G401.6 (cell line): ENCODE data around the gene SCYL3.
A peak's percentile ranks its signal among the peaks of the same experiment; 100 is the strongest.
"Not testable (repeated sequence)": the region's sequence is repeated elsewhere in the genome, so short reads cannot be mapped to it uniquely, and the experiment has no call there.

Experiments
- FAIRE-seq: peaks from 2 replicates; lab custom pipeline; 2012; peaks lifted over from hg19 to GRCh38; lab: Jason Lieb, UNC

Gene SCYL3

GRCh38 chr1:169893645-169894423, at the start of gene SCYL3:
Gene SCYL3 (minus strand): TSS chr1:169893896. CDS start chr1:169888840, 5,056 bp downstream.
- peak; percentile 97 for FAIRE-seq

- peak; percentile 59 for FAIRE-seq
These were observed 48.5 kb upstream of the SCYL3 start for GRCh38 chr1:169941982-169942830.

GRCh38 chr1:169933984-169934725, 40.5 kb upstream of the SCYL3 start:
- no peak for FAIRE-seq

GRCh38 chr1:169931795-169932231, 38.1 kb upstream of the SCYL3 start:
- no peak for FAIRE-seq

- FAIRE-seq = no peak
These were observed 35.5 kb upstream of the SCYL3 start for GRCh38 chr1:169929210-169929526.

- FAIRE-seq = peak; percentile 95
These were observed 34.9 kb upstream of the SCYL3 start for GRCh38 chr1:169928438-169929209.

GRCh38 chr1:169925505-169926482, 32.1 kb upstream of the SCYL3 start:
- no peak for FAIRE-seq

- FAIRE-seq = no peak
These were observed 31.1 kb upstream of the SCYL3 start for GRCh38 chr1:169924829-169925228.

- FAIRE-seq = no peak
These were observed 30.4 kb upstream of the SCYL3 start for GRCh38 chr1:169924063-169924462.

- no peak for FAIRE-seq
These were observed 27.4 kb upstream of the SCYL3 start for GRCh38 chr1:169921080-169921479.

- no peak for FAIRE-seq
These were observed 25.2 kb upstream of the SCYL3 start for GRCh38 chr1:169918927-169919326.

GRCh38 chr1:169918220-169918619, 24.5 kb upstream of the SCYL3 start:
- not testable (repeated sequence) for FAIRE-seq

GRCh38 chr1:169915150-169915549, 21.5 kb upstream of the SCYL3 start:
- FAIRE-seq = no peak

- FAIRE-seq = no peak
These were observed 20.8 kb upstream of the SCYL3 start for GRCh38 chr1:169914531-169914930.

- no peak for FAIRE-seq
These were observed 15.8 kb upstream of the SCYL3 start for GRCh38 chr1:169909499-169909898.

- no peak for FAIRE-seq
These were observed 13.2 kb upstream of the SCYL3 start for GRCh38 chr1:169906938-169907337.

- no peak for FAIRE-seq
These were observed 11.1 kb upstream of the SCYL3 start for GRCh38 chr1:169904834-169905233.

GRCh38 chr1:169902751-169903150, 9.1 kb upstream of the SCYL3 start:
- no peak for FAIRE-seq

- FAIRE-seq = no peak
These were observed 7.4 kb upstream of the SCYL3 start for GRCh38 chr1:169901115-169901514.

- no peak for FAIRE-seq
These were observed 6.9 kb upstream of the SCYL3 start for GRCh38 chr1:169900571-169900970.
